Measurements from ENCODE around the gene TXNDC5. TPM values are rescaled to one million over a fixed set of nuclear protein-coding genes. Genes with fewer than 3 reads are reported as not detected.
"Not testable (repeated sequence)": the region's sequence is repeated elsewhere in the genome, so short reads cannot be mapped to it uniquely, and the experiment has no call there.

Gene TXNDC5
- total and polyA plus RNA-seq, 2 of the 13 experiments (the other 11 are each of a cell fraction or from before 2014, with no cell fraction given), result 287 to 578 TPM

GRCh38 chr6:7893342-7893741 is 17.2 kb downstream of the TXNDC5 start:
- ChIA-PET CTCF (ENCODE audit: low intra/inter-chr PET ratio, low total read pairs) (no interaction called here), POLR2A (no interaction called here)

DNA sequence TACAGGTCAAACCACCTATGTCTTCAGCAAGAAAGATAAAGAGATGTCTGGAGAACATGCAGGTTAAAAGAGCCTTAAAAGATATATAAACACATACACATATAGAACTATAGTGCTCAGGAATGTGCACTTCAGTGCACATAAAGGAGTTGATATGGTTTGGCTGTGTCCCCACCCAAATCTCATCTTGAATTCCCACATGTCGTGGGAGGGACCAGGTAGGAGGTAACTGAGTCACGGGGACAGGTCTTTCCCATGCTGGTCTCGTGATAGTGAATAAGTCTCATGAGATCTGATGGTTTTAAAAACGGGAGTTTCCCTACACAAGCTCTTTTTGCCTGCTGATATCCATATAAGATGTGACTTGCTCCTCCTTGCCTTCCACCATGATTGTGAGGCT is 18.2 kb downstream of the TXNDC5 start:
- H3K4me3 ChIP-seq (replicated peaks in 1 of 3; ENCODE audit: insufficient read depth in 1 of 3, low read depth in 2 of 3, low read length in 3 of 3); in situ Hi-C loops (cut with HindIII; ENCODE audit: extremely low pct_ligation_motif_present, low pct_unique_long_range_greater_than_20kb); H3K9ac ChIP-seq (ENCODE audit: insufficient read depth, low read depth, low read length); H2AFZ ChIP-seq (ENCODE audit: low read length); DNase-seq (ENCODE audit: low spot score); ATAC-seq; H3K9me3 ChIP-seq (ENCODE audit: low read length); FAIRE-seq; POLR2A ChIA-PET; intact Hi-C loops (cut with micrococcal nuclease; ENCODE audit: unreplicated experiment); H3K79me2 ChIP-seq (ENCODE audit: insufficient read depth, low read length); CTCF ChIA-PET (ENCODE audit: low intra/inter-chr PET ratio, low total read pairs); H3K4me2 ChIP-seq (ENCODE audit: low read depth, low read length); H3K27ac ChIP-seq (ENCODE audit: extremely low read length, insufficient read depth, low read length); H3K4me1 ChIP-seq (ENCODE audit: insufficient read depth, low read length); H3K27me3 ChIP-seq (ENCODE audit: control insufficient read depth in 1 of 2, insufficient read depth in 2 of 2, low read length in 2 of 2): not testable (repeated sequence)
- 100% methylated on average over 4 of the region's 4 CpGs for WGBS (ENCODE audit: low lambda C conversion rate)
- TSS peak; percentile 12 for BruUV-seq (replicated peaks)
- H4K20me1 ChIP-seq (ENCODE audit: insufficient read depth, low read length), result peaks cover 13% of the 10 kb centered on the region
- H3K36me3 ChIP-seq (replicated peaks in 1 of 2; ENCODE audit: control insufficient read depth in 1 of 2, insufficient read depth in 2 of 2, low read length in 2 of 2), result peaks cover 72 to 99% of the 10 kb centered on the region in 2 experiments
- TF ChIP-seq POLR2AphosphoS2 (IDR thresholded peaks at IDR 0.05; ENCODE audit: low read depth, low read length), result 0 out of 2 replicates have a peak, but pooled peaks have one; percentile 63

More at GRCh38 chr6:7893342-7893741, 17.2 kb downstream of the TXNDC5 start:
- no peak overlapping the region for H3K9ac ChIP-seq (ENCODE audit: insufficient read depth, low read depth, low read length)
- H4K20me1 ChIP-seq (ENCODE audit: insufficient read depth, low read length), result peaks cover 13% of the 10 kb centered on the region
- no peak overlapping the region for H3K27ac ChIP-seq (ENCODE audit: extremely low read length, insufficient read depth, low read length)
- DNase-seq (ENCODE audit: low spot score), result no peak
- H3K9me3 ChIP-seq (ENCODE audit: low read length), result no peaks in the 10 kb centered on the region
- H2AFZ ChIP-seq (ENCODE audit: low read length), result no peak overlapping the region
- in situ Hi-C loops (cut with HindIII; ENCODE audit: extremely low pct_ligation_motif_present, low pct_unique_long_range_greater_than_20kb), result no loop called here
- H3K27me3 ChIP-seq (ENCODE audit: control insufficient read depth in 1 of 2, insufficient read depth in 2 of 2, low read length in 2 of 2), result no peaks in the 10 kb centered on the region
- no peak overlapping the region for H3K4me3 ChIP-seq (replicated peaks in 1 of 3; ENCODE audit: insufficient read depth in 1 of 3, low read depth in 2 of 3, low read length in 3 of 3)
- 97% methylated on average over 12 of the region's 12 CpGs for WGBS (ENCODE audit: low lambda C conversion rate)
- no TSS peak for BruUV-seq (replicated peaks)
- no peak overlapping the region for H3K4me2 ChIP-seq (ENCODE audit: low read depth, low read length)
- H3K79me2 ChIP-seq (ENCODE audit: insufficient read depth, low read length), result peaks cover 1% of the 10 kb centered on the region
- TF ChIP-seq POLR2A (IDR thresholded peaks at IDR 0.05; ENCODE audit: insufficient read depth in 1 of 2, low read depth in 2 of 2, low read length in 2 of 2), result peak in 1 of 2 experiments; percentile 40; a peak in 1 of 4 replicates
- no peak for TF ChIP-seq CEBPB (IDR thresholded peaks at IDR 0.05; ENCODE audit: borderline replicate concordance, low read depth, low read length)
- TF ChIP-seq, protein P1, sequence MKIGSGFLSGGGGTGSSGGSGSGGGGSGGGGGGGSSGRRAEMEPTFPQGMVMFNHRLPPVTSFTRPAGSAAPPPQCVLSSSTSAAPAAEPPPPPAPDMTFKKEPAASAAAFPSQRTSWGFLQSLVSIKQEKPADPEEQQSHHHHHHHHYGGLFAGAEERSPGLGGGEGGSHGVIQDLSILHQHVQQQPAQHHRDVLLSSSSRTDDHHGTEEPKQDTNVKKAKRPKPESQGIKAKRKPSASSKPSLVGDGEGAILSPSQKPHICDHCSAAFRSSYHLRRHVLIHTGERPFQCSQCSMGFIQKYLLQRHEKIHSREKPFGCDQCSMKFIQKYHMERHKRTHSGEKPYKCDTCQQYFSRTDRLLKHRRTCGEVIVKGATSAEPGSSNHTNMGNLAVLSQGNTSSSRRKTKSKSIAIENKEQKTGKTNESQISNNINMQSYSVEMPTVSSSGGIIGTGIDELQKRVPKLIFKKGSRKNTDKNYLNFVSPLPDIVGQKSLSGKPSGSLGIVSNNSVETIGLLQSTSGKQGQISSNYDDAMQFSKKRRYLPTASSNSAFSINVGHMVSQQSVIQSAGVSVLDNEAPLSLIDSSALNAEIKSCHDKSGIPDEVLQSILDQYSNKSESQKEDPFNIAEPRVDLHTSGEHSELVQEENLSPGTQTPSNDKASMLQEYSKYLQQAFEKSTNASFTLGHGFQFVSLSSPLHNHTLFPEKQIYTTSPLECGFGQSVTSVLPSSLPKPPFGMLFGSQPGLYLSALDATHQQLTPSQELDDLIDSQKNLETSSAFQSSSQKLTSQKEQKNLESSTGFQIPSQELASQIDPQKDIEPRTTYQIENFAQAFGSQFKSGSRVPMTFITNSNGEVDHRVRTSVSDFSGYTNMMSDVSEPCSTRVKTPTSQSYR (CRISPR knock-in tag; IDR thresholded peaks at IDR 0.05; ENCODE audit: borderline replicate concordance), result 0 out of 2 replicates have a peak, but pooled peaks have one; percentile 24
- no peak for ATAC-seq
- peaks cover 70 to 99% of the 10 kb centered on the region in 2 experiments for H3K36me3 ChIP-seq (replicated peaks in 1 of 2; ENCODE audit: control insufficient read depth in 1 of 2, insufficient read depth in 2 of 2, low read length in 2 of 2)
- intact Hi-C loops (cut with micrococcal nuclease; ENCODE audit: unreplicated experiment), result no loop called here
- FAIRE-seq, result no peak
- no peaks in the 10 kb centered on the region for H3K4me1 ChIP-seq (ENCODE audit: insufficient read depth, low read length)

All from HepG2 (cell line).